DMS153 treated with DMSO at 0.1 percent for 48 hours (cell line): ENCODE data around the gene LRRC34.

Experiments
- DNase-seq: peaks from one replicate; lab custom pipeline; 2025; ENCODE audit not compliant: unreplicated experiment; lab: John Stamatoyannopoulos, UW

The LRRC34 gene

DNA sequence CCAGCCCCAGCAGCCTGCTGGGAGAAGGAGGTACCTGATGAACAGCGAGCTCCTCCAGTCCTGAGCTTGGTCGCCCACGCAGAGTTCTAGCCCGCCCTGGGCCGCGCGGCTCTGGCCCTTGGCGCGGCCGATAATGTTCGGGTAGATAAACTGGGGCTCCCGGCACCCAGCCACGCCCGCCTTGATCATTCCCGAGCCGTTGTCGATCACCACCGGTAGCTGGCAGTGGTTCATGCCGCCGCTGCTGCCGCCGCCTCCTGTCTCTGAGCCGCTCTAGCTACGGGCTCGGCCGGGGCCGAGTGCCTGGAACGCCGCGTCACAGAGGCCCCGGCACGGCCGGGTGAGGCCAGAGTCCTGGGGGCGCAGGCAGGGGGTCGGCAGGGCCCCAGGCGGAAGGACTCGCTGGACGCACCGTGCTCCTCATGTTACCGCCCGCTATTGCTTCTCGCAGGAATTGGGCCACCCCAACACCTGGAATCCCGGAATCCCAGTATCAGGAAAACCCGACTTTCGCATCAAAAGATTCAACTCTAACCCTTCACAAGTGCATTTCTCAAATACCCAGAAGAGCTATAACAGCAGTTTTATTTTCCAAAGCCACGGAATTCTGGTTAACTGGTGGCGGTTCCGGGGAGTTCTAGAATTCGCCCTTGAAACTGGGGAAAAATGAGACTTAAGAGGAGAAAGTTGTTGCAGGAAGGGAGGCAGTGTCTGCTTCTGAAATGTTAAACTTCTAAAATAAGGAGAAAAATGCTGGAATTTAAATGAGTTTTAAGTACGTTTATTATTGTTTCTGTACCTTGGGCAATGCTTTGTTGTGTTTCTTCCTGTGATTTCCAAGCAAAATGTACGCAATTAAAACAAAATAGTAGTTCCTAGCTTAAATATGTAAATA, 43.2 kb downstream of the LRRC34 start, which contains the start of gene ACTRT3:
TSS of gene ACTRT3 (minus strand) at position 275 of the 895 bp plus-strand sequence. CDS start at position 234, 41 bp downstream.
- DNase-seq: peak; percentile 10

DNA sequence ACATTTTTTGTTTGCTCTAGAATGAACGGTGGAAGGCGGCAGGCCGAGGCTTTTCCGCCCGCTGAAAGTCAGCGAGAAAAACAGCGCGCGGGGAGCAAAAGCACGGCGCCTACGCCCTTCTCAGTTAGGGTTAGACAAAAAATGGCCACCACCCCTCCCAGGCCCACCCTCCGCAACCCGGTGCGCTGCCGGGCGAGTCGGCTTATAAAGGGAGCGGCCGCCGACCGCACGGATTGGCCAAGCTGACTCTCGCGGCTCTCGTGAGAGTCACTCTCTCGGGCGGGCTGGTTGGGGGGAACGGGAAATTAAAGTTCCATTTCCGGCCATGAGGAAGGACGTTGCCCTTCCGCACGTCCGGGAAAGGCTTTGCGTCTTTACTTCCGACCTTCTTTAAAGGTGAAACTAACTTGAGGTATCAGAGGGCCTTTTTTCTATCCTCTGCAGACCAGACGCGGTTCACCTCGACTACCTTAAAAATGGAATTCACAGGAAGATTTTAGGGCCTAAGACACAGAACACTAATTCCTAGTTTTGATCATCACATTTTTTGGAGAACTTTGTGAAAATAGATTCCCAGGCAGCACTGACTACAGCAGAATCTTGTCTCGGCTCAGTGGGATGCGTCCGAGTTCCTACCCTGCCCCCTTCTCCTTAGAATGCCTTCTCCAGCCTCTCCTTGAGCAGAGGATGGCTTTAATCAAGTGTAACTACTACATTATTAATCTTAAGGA, 47.7 kb downstream of the LRRC34 start, which contains the start of gene TERC:
TSS of gene TERC (minus strand) at position 179 of the 731 bp plus-strand sequence.
- peak; percentile 78 for DNase-seq

DNA sequence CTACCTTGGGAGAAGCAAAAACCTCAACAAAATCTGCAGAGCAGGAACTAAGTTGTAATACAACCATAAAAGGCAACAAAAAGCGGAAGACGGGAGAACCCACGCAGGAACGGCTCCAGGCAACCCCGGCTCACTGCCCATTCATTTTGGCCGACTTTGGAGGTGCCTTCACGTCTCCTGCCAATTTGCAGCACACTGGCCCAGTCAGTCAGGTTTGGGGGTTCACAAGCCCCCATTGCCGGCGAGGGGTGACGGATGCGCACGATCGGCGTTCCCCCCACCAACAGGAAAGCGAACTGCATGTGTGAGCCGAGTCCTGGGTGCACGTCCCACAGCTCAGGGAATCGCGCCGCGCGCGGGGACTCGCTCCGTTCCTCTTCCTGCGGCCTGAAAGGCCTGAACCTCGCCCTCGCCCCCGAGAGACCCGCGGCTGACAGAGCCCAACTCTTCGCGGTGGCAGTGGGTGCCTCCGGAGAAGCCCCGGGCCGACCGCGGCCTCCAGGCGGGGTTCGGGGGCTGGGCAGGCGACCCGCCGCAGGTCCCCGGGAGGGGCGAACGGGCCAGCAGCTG, 48.3 kb downstream of the LRRC34 start:
- no peak for DNase-seq

DNA sequence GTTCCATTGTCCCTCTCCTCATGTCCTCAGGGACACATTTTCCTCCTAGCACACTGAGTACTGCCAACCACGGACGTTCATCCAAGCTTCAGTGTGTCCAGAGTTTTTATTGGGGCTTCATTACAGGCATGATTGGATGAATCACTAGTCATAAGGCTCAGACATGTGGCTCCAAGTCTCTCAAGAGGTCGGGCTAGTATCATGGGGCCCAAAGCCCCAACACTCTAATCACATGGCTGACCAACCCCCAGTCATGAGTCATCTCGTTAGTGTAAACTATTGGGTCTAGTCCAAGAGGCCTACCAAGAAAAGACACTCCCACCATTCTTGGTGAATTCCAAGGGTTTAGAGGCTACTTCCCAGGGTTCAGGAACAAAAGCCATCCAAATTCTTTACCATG, 52.2 kb downstream of the LRRC34 start:
- no peak for DNase-seq

DNA sequence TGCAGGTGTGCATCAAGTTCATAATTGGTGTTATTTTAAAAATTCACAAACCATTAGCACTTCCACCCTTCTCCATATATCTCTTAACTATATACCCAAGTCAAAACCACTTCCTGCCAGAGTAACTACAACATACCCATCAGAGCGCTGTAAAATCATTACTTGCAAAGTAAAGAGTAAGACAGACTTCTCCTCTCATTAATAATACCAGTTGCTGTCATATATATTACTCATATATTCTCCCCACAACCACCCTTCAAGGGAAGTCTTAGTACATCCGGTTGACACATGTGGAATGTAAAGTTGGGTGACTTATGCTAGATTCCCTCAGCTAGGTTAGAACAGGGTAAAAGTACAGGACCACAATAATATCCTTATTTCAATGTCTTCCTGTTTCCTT, 53.4 kb downstream of the LRRC34 start:
- DNase-seq: no peak

DNA sequence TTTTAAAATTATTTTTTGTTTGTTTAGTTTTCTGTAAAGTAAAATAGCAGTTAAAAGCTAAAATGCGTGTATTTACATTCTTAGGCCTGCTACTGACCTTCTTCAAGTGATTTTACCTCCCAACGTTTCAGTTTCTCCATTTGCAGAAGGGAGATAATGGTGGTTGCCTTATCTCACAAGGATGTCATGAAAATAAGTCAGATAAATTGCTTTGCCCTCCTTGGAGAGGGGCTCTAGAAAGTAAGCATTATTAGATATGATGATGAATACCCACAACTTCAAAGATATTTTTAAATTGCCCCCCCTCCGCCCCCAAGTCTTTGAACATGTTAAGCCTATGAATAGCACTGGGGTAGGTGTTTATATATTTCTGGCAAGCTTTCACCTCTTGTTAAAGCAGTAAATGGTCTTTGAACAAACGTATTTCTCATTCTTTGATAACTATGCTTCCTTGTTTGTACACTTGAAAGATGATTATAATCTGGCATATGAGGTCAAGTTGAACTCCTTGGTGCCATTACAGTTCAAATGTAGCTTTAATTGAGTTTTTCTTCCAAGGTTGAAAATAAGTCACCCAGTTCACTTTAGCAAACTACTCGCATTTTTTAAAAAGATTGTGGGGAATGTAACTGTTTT, 54.2 kb downstream of the LRRC34 start:
- no peak for DNase-seq

DNA sequence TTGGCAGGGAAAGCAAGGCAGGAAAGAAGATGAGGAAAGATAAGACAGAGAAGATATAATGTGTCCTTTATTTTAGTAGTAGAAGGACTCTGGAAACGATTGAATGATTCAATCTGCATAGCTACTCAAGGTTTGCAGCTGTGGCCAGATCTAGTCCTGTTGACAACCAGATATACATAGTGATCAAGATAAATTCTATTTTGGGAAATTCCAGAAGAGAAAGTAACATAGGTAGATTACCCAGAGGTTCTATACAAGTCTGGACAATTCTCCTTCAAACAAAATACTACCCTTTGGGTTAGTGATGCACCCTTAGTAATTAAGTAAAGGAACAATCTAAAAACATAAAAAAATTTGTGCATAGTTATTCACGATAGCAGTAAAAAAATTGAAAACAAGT, 57.2 kb downstream of the LRRC34 start:
- no peak for DNase-seq

DNA sequence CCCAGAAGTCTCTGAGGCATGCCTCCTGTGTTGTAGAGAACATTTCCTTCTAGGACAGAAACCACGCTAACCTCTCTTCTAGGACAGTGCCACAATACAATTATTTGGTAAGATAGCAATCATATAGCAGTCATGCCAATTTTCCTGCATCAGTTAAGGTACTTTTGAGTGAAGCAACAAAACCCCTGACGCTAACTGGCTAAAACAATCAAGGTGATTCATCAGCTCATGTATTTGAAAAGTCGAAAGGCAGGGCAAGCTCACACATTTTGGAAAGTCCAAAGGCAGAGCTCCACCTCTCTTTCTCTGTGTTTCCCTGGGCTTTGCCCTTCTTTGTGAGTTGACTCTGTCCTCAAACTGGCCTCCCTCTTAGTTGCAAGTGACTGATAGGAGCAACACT, 58.0 kb downstream of the LRRC34 start:
- DNase-seq: no peak

DNA sequence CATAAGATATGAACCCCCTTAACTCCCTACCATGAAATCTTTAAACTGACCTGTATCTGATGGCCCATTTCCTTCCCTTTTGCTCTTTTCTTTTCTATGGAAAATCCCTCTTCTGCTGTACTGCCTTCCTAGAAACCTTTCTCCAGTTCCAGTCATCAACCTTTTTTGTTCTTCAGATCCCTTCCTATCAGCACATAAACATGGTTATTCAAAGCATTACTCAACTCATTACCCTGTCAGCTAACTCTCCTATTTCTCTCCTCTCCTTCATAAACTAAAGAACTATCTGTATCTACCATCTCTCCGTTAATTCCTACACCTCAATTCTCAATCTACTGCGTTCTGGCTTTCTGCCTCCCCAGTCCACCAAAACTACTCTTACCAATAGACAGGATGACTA, 60.8 kb downstream of the LRRC34 start:
- DNase-seq: no peak

DNA sequence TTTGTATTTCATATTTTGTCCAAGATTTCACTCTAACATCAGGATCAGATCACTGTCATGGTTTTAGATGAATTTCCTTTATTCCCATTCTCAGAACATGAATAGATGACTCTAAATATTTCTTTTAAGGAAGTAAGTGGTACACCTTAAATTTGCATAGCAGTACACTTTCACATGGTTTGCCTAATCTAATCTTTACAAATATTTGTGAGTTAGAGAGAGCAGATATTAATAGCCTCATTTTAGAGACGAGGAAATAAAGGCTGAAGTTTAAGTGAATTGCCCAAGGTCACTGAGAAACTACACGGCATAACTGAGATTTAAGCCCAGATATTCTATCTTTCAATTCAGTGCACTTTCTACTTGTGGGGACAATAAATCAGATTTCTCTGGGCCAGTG, 62.0 kb downstream of the LRRC34 start:
- no peak for DNase-seq

DNA sequence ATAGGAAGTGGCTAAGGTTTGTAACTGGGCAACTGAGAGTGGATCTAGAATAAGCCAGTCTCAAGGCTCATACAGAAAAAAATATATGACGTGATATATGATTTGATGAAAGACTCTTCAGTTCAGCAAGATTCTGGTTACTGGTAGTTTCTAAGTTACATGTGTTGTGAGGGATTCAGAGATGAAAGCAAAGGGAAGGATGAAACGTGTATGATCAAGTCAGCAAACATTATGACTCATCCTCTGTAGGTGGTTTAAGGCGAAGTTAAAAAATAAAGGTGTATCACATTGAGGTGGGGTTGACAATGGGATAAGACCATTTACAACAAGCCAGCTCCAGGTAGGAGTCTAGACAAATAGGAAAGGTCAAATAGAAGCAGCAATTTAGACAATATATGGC, 64.0 kb downstream of the LRRC34 start:
- no peak for DNase-seq

DNA sequence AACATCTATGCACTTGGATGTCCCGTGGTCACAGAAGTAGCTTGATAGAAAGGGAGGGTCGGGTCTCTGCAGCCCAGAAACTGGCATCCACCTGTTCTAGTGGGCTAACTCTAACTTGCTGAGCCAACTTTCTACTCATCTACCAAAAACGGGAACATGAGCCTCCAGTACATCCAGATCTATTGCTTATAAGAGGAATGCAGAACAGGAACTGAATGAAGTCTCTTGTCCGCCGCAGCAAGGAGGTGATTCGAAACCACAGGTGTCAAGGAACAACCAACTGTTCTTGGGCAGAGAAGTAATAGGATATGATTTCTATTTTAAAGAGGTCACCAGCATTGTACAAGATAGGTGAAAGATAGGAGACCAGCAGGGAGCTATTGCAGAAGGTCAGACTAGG, 65.8 kb downstream of the LRRC34 start:
- DNase-seq: no peak

DNA sequence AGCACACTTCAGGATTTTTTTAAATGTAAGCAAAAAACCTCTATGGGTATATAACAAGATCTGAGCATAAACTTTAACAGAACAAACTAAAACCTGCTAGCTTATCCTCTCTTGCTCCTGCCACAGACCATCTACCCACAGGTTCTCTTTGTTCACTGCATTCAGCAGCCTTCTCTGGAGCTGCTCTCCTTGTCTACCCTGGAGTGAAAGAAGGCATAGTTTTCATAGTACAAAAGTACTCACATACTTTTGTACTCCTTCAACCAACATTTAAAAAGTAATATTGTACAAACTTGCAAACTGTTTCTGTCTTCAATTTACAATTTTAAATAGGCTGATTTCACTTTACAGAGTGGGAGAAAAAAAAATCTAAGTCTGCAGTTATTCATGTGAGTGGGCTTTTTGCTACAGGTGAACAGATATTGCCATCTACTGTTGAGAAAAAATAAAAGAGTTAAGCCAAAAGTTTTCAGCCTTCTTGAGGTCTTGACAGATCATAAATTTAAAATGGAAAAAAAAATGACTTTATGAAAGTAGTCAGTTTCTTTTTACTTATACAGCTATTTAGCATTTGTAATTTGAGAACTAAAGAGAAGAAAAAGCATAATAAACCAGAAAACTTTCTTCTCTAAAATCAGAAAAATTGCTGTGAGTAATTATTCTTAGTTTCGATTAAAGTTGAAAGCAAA, 68.2 kb downstream of the LRRC34 start:
- no peak for DNase-seq
